Measurements from ENCODE around the gene PIGQ. TPM values are rescaled to one million over a fixed set of nuclear protein-coding genes. Genes with fewer than 3 reads are reported as not detected.
A peak's percentile ranks its signal among the peaks of the same experiment; 100 is the strongest.

Gene PIGQ
- total RNA-seq, 2 donors from 2014 or later: 76.5 to 83.1 TPM

- intact Hi-C loops (cut with DNase I): no loop called here
- Histone ChIP-seq H3K4me3 (no peak overlapping the region), H3K4me1 (peaks cover 17% of the 10 kb centered on the region), H3K36me3 (replicated peaks in 1 of 2; ENCODE audit: insufficient read depth in 1 of 2, low read depth in 2 of 2) (peaks cover 4 to 7% of the 10 kb centered on the region in 2 donors), H3K27me3 (no peaks in the 10 kb centered on the region), H3K27ac (no peak overlapping the region), H3K9me3 (no peaks in the 10 kb centered on the region)
- TF ChIP-seq POLR2A (IDR thresholded peaks at IDR 0.05) (no peak), CTCF (IDR thresholded peaks at IDR 0.05) (no peak)
- ATAC-seq: peak; percentile 5
- 40 to 55% methylated on average over 1 to 6 of the region's 11 CpGs for WGBS, 2 donors
- peak in 2 of 4 donors; percentile 15 to 17 for DNase-seq
Observed at GRCh38 chr16:629833-630248, 60.1 kb downstream of the PIGQ start.

- H3K27ac ChIP-seq: no peak overlapping the region
- 50 to 63% methylated on average over 2 to 29 of the region's 29 CpGs for WGBS, 2 donors
- intact Hi-C loops (cut with DNase I): no loop called here
Observed at GRCh38 chr16:630249-630814, 60.6 kb downstream of the PIGQ start.

GRCh38 chr16:630815-631405 lies 61.1 kb downstream of the PIGQ start, which contains the start of gene WFIKKN1:
WFIKKN1 (plus strand) TSS chr16:630985; CDS start chr16:631254, 269 bp downstream.
- Histone ChIP-seq H3K4me1 (peaks cover 27% of the 10 kb centered on the region), H3K27me3 (no peaks in the 10 kb centered on the region), H3K9me3 (no peaks in the 10 kb centered on the region), H3K27ac (no peak within 1 kb of the TSS), H3K4me3 (no peak within 1 kb of the TSS), H3K36me3 (replicated peaks in 1 of 2; ENCODE audit: insufficient read depth in 1 of 2, low read depth in 2 of 2) (peaks cover 4 to 6% of the 10 kb centered on the region in 2 donors)
- 3 to 8% methylated on average over 4 to 20 of the region's 23 CpGs for WGBS, 2 donors
- ATAC-seq: peak; percentile 38
- peak; percentile 52 to 77 (median 62) for DNase-seq
- TF ChIP-seq CTCF (IDR thresholded peaks at IDR 0.05) (no peak), POLR2A (IDR thresholded peaks at IDR 0.05) (no peak)
- intact Hi-C loops (cut with DNase I): no loop called here

More at GRCh38 chr16:630249-630814, 60.6 kb downstream of the PIGQ start:
- H3K27me3 ChIP-seq: no peaks in the 10 kb centered on the region
- peaks cover 4 to 7% of the 10 kb centered on the region in 2 donors for H3K36me3 ChIP-seq (replicated peaks in 1 of 2; ENCODE audit: insufficient read depth in 1 of 2, low read depth in 2 of 2)
- no peak overlapping the region for H3K4me3 ChIP-seq
- peaks cover 22% of the 10 kb centered on the region for H3K4me1 ChIP-seq
- no peaks in the 10 kb centered on the region for H3K9me3 ChIP-seq
- peak in 2 of 4 donors; percentile 14 to 17 for DNase-seq
- no peak for TF ChIP-seq POLR2A (IDR thresholded peaks at IDR 0.05)
- TF ChIP-seq CTCF (IDR thresholded peaks at IDR 0.05): no peak
- no peak for ATAC-seq

GRCh38 chr16:631808-632358 lies 62.1 kb downstream of the PIGQ start:
- no peak overlapping the region for H3K27ac ChIP-seq
- ATAC-seq (no peak), DNase-seq (no peak)
- intact Hi-C loops (cut with DNase I): no loop called here
- no peak for TF ChIP-seq CTCF (IDR thresholded peaks at IDR 0.05)
- TF ChIP-seq POLR2A (IDR thresholded peaks at IDR 0.05): no peak
- H3K4me1 ChIP-seq: peaks cover 28% of the 10 kb centered on the region
- WGBS, 2 donors: 33 to 40% methylated on average over 9 of the region's 9 CpGs
- no peaks in the 10 kb centered on the region for H3K27me3 ChIP-seq
- no peak overlapping the region for H3K4me3 ChIP-seq
- no peaks in the 10 kb centered on the region for H3K9me3 ChIP-seq
- peaks cover 4 to 6% of the 10 kb centered on the region in 2 donors for H3K36me3 ChIP-seq (replicated peaks in 1 of 2; ENCODE audit: insufficient read depth in 1 of 2, low read depth in 2 of 2)
